Mesothelial cell of epicardium (in vitro differentiated cells): ENCODE measurements around the gene HOXA2. TPM values are rescaled to one million over a fixed set of nuclear protein-coding genes. Genes with fewer than 3 reads are reported as not detected.
A peak's percentile ranks its signal among the peaks of the same experiment; 100 is the strongest.

Experiments used
- DNase-seq, 2 experiments: peaks; one replicate each; pipeline ENCODE4 v3.0.0; 2021; ENCODE audit warnings: low spot score in 2 of 2; ENCODE audit not compliant: unreplicated experiment in 2 of 2
- H3K27ac Mint-ChIP-seq: 2 replicates; pipeline ENCODE4 v1.8.0; 2021; ENCODE audit warnings: mixed read lengths
- H3K27me3 Mint-ChIP-seq: 2 replicates; pipeline ENCODE4 v1.8.0; 2021; ENCODE audit warnings: low read depth, mixed read lengths
- H3K36me3 Mint-ChIP-seq: 2 replicates; pipeline ENCODE4 v1.8.0; 2021; ENCODE audit warnings: mixed read lengths
- H3K4me1 Mint-ChIP-seq: 2 replicates; pipeline ENCODE4 v1.8.0; 2021; ENCODE audit warnings: mixed read lengths
- H3K4me3 Mint-ChIP-seq: 2 replicates; pipeline ENCODE4 v1.8.0; 2021; ENCODE audit warnings: mild to moderate bottlenecking, moderate library complexity, mixed read lengths
- H3K9me3 Mint-ChIP-seq: 2 replicates; pipeline ENCODE4 v1.8.0; 2021; ENCODE audit warnings: mixed read lengths
- CTCF ChIP-seq: fragments of 200-600 bp; sonication (generic); IDR thresholded peaks from one replicate; pipeline ENCODE4 v1.5.0; 2021; ENCODE audit warnings: antibody characterized with exemption; ENCODE audit not compliant: unreplicated experiment
- total RNA-seq: library from RNA; stranded (reverse); gene quantifications from 3 replicates; pipeline ENCODE4 v1.2.1, GENCODE V29; 2021

The HOXA2 gene
- total RNA-seq, 1 donor from 2014 or later: 33.9 TPM

- Mint-ChIP-seq H3K36me3 (no peaks in the 10 kb centered on the region), H3K4me3 (no peak overlapping the region), H3K27me3 (no peaks in the 10 kb centered on the region), H3K27ac (no peak overlapping the region), H3K9me3 (no peaks in the 10 kb centered on the region), H3K4me1 (peaks cover 23% of the 10 kb centered on the region)
- no peak for DNase-seq
- TF ChIP-seq CTCF: no peak
Observed at GRCh38 chr7:27066148-27066547, 36.3 kb downstream of the HOXA2 start.

GRCh38 chr7:27065709-27066108 lies 36.8 kb downstream of the HOXA2 start:
- no peak for TF ChIP-seq CTCF
- no peaks in the 10 kb centered on the region for H3K36me3 Mint-ChIP-seq
- H3K4me3 Mint-ChIP-seq: no peak overlapping the region
- no peaks in the 10 kb centered on the region for H3K27me3 Mint-ChIP-seq
- H3K9me3 Mint-ChIP-seq: no peaks in the 10 kb centered on the region
- no peak for DNase-seq
- H3K4me1 Mint-ChIP-seq: peaks cover 23% of the 10 kb centered on the region
- H3K27ac Mint-ChIP-seq: peak overlapping the region; percentile 47

- no peak for TF ChIP-seq CTCF
- Mint-ChIP-seq H3K36me3 (no peaks in the 10 kb centered on the region), H3K9me3 (no peaks in the 10 kb centered on the region)
Observed at GRCh38 chr7:27064661-27065060, 37.8 kb downstream of the HOXA2 start.

GRCh38 chr7:27064159-27064558 lies 38.3 kb downstream of the HOXA2 start:
- TF ChIP-seq CTCF: no peak
- Mint-ChIP-seq H3K4me3 (no peak overlapping the region), H3K4me1 (peaks cover 23% of the 10 kb centered on the region), H3K36me3 (no peaks in the 10 kb centered on the region), H3K27me3 (no peaks in the 10 kb centered on the region), H3K9me3 (no peaks in the 10 kb centered on the region), H3K27ac (peak overlapping the region; percentile 92)
- no peak for DNase-seq

More at GRCh38 chr7:27064661-27065060, 37.8 kb downstream of the HOXA2 start:
- no peak for DNase-seq
- Mint-ChIP-seq H3K4me1 (peaks cover 23% of the 10 kb centered on the region), H3K27me3 (no peaks in the 10 kb centered on the region), H3K27ac (peak overlapping the region; percentile 92), H3K4me3 (no peak overlapping the region)

- Mint-ChIP-seq H3K27ac (no peak overlapping the region), H3K36me3 (no peaks in the 10 kb centered on the region), H3K9me3 (no peaks in the 10 kb centered on the region), H3K4me3 (no peak overlapping the region), H3K4me1 (peaks cover 18% of the 10 kb centered on the region), H3K27me3 (no peaks in the 10 kb centered on the region)
- no peak for TF ChIP-seq CTCF
- no peak for DNase-seq
Observed at GRCh38 chr7:27062946-27063345, 39.5 kb downstream of the HOXA2 start.

GRCh38 chr7:27053153-27053552 lies 49.3 kb downstream of the HOXA2 start:
- TF ChIP-seq CTCF: no peak
- Mint-ChIP-seq H3K27me3 (no peaks in the 10 kb centered on the region), H3K36me3 (no peaks in the 10 kb centered on the region), H3K27ac (no peak overlapping the region), H3K4me1 (peaks cover 14% of the 10 kb centered on the region), H3K4me3 (no peak overlapping the region), H3K9me3 (no peaks in the 10 kb centered on the region)
- no peak for DNase-seq
